ENCODE measurements around the gene GRID2IP. TPM values are rescaled to one million over a fixed set of nuclear protein-coding genes. Genes with fewer than 3 reads are reported as not detected.

Gene GRID2IP
- total and polyA plus RNA-seq, 2 of the 13 experiments (the other 11 are each of a cell fraction or from before 2014, with no cell fraction given) = 0.03 TPM; not detected in 1

- H3K27me3 ChIP-seq (ENCODE audit: control insufficient read depth in 1 of 2, insufficient read depth in 2 of 2, low read length in 2 of 2) = peaks cover 2 to 11% of the 10 kb centered on the region in 2 experiments; a peak in 3 of 5 replicates
- H3K4me3 ChIP-seq (replicated peaks in 1 of 3; ENCODE audit: insufficient read depth in 1 of 3, low read depth in 2 of 3, low read length in 3 of 3) = no peak overlapping the region
- FAIRE-seq (no peak), DNase-seq (ENCODE audit: low spot score) (no peak), ATAC-seq (no peak)
- ChIA-PET POLR2A (interaction anchor here (0.6 kb wide), 1 partner anchor 19 kb away, joined by 3 read pairs; no protein-coding TSS in a partner anchor), CTCF (ENCODE audit: low intra/inter-chr PET ratio, low total read pairs) (no interaction called here)
- H3K9ac ChIP-seq (ENCODE audit: insufficient read depth, low read depth, low read length) = no peak overlapping the region
- H3K4me2 ChIP-seq (ENCODE audit: low read depth, low read length) = no peak overlapping the region
- no peaks in the 10 kb centered on the region for H4K20me1 ChIP-seq (ENCODE audit: insufficient read depth, low read length)
- 28% methylated on average over 6 of the region's 6 CpGs for WGBS (ENCODE audit: low lambda C conversion rate)
- H2AFZ ChIP-seq (ENCODE audit: low read length) = no peak overlapping the region
- no peak overlapping the region for H3K27ac ChIP-seq (ENCODE audit: extremely low read length, insufficient read depth, low read length)
- in situ Hi-C loops (cut with HindIII; ENCODE audit: extremely low pct_ligation_motif_present, low pct_unique_long_range_greater_than_20kb) = no loop called here
- H3K4me1 ChIP-seq (ENCODE audit: insufficient read depth, low read length) = peaks cover 6% of the 10 kb centered on the region; the same call in 1 of the 2 replicates
- no peaks in the 10 kb centered on the region for H3K36me3 ChIP-seq (replicated peaks in 1 of 2; ENCODE audit: control insufficient read depth in 1 of 2, insufficient read depth in 2 of 2, low read length in 2 of 2)
- TF ChIP-seq ZNF3 (CRISPR knock-in tag; IDR thresholded peaks at IDR 0.05) (no peak), SMARCC2 (IDR thresholded peaks at IDR 0.05) (no peak), BRD4 (CRISPR knock-in tag; IDR thresholded peaks at IDR 0.05) (no peak), JUND (CRISPR knock-in tag; IDR thresholded peaks at IDR 0.05) (no peak), MAFG (CRISPR knock-in tag; IDR thresholded peaks at IDR 0.05) (no peak)
- no TSS peak for BruUV-seq (replicated peaks)
- no peaks in the 10 kb centered on the region for H3K9me3 ChIP-seq (ENCODE audit: low read length)
- intact Hi-C loops (cut with micrococcal nuclease; ENCODE audit: unreplicated experiment) = no loop called here
- H3K79me2 ChIP-seq (ENCODE audit: insufficient read depth, low read length) = no peaks in the 10 kb centered on the region
These were observed 38.4 kb downstream of the GRID2IP start for GRCh38 chr7:6512892-6513291.

- BruUV-seq (replicated peaks) = no TSS peak
- H3K4me2 ChIP-seq (ENCODE audit: low read depth, low read length) = no peak overlapping the region
- intact Hi-C loops (cut with micrococcal nuclease; ENCODE audit: unreplicated experiment) (no loop called here), in situ Hi-C loops (cut with HindIII; ENCODE audit: extremely low pct_ligation_motif_present, low pct_unique_long_range_greater_than_20kb) (no loop called here)
- FAIRE-seq (no peak), DNase-seq (ENCODE audit: low spot score) (no peak), ATAC-seq (no peak; the same call in 2 of the 3 replicates)
- no peak overlapping the region for H3K4me3 ChIP-seq (replicated peaks in 1 of 3; ENCODE audit: insufficient read depth in 1 of 3, low read depth in 2 of 3, low read length in 3 of 3)
- no peak overlapping the region for H3K27ac ChIP-seq (ENCODE audit: extremely low read length, insufficient read depth, low read length)
- no peaks in the 10 kb centered on the region for H3K36me3 ChIP-seq (replicated peaks in 1 of 2; ENCODE audit: control insufficient read depth in 1 of 2, insufficient read depth in 2 of 2, low read length in 2 of 2)
- H3K9ac ChIP-seq (ENCODE audit: insufficient read depth, low read depth, low read length) = no peak overlapping the region
- H2AFZ ChIP-seq (ENCODE audit: low read length) = no peak overlapping the region
- ChIA-PET POLR2A (no interaction called here), CTCF (ENCODE audit: low intra/inter-chr PET ratio, low total read pairs) (no interaction called here)
- H3K27me3 ChIP-seq (ENCODE audit: control insufficient read depth in 1 of 2, insufficient read depth in 2 of 2, low read length in 2 of 2) = peaks cover 6 to 29% of the 10 kb centered on the region in 2 experiments; a peak in 4 of 5 replicates
- no peaks in the 10 kb centered on the region for H4K20me1 ChIP-seq (ENCODE audit: insufficient read depth, low read length)
- H3K79me2 ChIP-seq (ENCODE audit: insufficient read depth, low read length) = no peaks in the 10 kb centered on the region
- H3K4me1 ChIP-seq (ENCODE audit: insufficient read depth, low read length) = peaks cover 6% of the 10 kb centered on the region; the same call in 1 of the 2 replicates
- H3K9me3 ChIP-seq (ENCODE audit: low read length) = no peaks in the 10 kb centered on the region
- whole genome bisulfite sequencing (ENCODE audit: low lambda C conversion rate) = 67% methylated on average over 15 of the region's 26 CpGs
- TF ChIP-seq ZNF468 (CRISPR knock-in tag; IDR thresholded peaks at IDR 0.05) = no peak
- TF ChIP-seq CREM (IDR thresholded peaks at IDR 0.05) = no peak
- no peak for TF ChIP-seq CREM (CRISPR knock-in tag; IDR thresholded peaks at IDR 0.05)
- no peak for TF ChIP-seq RELA (CRISPR knock-in tag; IDR thresholded peaks at IDR 0.05)
- TF ChIP-seq, protein P1, sequence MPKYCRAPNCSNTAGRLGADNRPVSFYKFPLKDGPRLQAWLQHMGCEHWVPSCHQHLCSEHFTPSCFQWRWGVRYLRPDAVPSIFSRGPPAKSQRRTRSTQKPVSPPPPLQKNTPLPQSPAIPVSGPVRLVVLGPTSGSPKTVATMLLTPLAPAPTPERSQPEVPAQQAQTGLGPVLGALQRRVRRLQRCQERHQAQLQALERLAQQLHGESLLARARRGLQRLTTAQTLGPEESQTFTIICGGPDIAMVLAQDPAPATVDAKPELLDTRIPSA (CRISPR knock-in tag; IDR thresholded peaks at IDR 0.05; ENCODE audit: borderline replicate concordance) = no peak
- no peak for TF ChIP-seq NONO (IDR thresholded peaks at IDR 0.05)
- no peak for TF ChIP-seq NONO (CRISPR knock-in tag; conservative IDR thresholded peaks at IDR 0.05)
- TF ChIP-seq RCOR2 (CRISPR knock-in tag; IDR thresholded peaks at IDR 0.05) = no peak
- no peak for TF ChIP-seq KLF16 (CRISPR knock-in tag; IDR thresholded peaks at IDR 0.05)
- TF ChIP-seq ZNF629 (CRISPR knock-in tag; conservative IDR thresholded peaks at IDR 0.05) = peak; percentile 71
- no peak for TF ChIP-seq FIP1L1 (IDR thresholded peaks at IDR 0.05; ENCODE audit: borderline replicate concordance, insufficient read depth, low read depth, low read length)
These were observed 40.7 kb downstream of the GRID2IP start for GRCh38 chr7:6510476-6511133.
